Uterus (tissue), 4 donors: Measurements from ENCODE around the gene GALR1. TPM values are rescaled to one million over a fixed set of nuclear protein-coding genes. Genes with fewer than 3 reads are reported as not detected.
"Not testable (repeated sequence)": the region's sequence is repeated elsewhere in the genome, so short reads cannot be mapped to it uniquely, and the experiment has no call there.

Experiments used
- DNase-seq, 2 donors: peaks; one replicate each; pipeline ENCODE4 v3.0.0-alpha.2; 2019 to 2020
- H3K27ac ChIP-seq, 2 donors: fragments of 200-600 bp; sonication (generic); 1 replicate in 1 of 2; 2 replicates in 1 of 2; pipeline ENCODE4 v1.5.1; 2016 to 2018
- H3K27me3 ChIP-seq, 2 donors: fragments of 200-600 bp; sonication (generic); one replicate each; pipeline ENCODE4 v1.5.1; 2018 to 2019; ENCODE audit warnings: control low read depth in 1 of 2
- H3K36me3 ChIP-seq, 2 donors: fragments of 200-600 bp; sonication (generic); one replicate each; pipeline ENCODE4 v1.5.1; 2019; ENCODE audit warnings: control low read depth in 1 of 2
- H3K4me1 ChIP-seq, 2 donors: fragments of 200-600 bp; sonication (generic); one replicate each; pipeline ENCODE4 v1.5.1; 2018 to 2019; ENCODE audit warnings: control low read depth in 1 of 2
- H3K4me3 ChIP-seq, 2 donors: fragments of 200-600 bp; sonication (generic); 1 replicate in 1 of 2; 2 replicates in 1 of 2; pipeline ENCODE4 v1.5.1; 2018 to 2019; ENCODE audit warnings: mild to moderate bottlenecking in 1 of 2
- H3K9me3 ChIP-seq, 2 donors: fragments of 200-600 bp; sonication (generic); one replicate each; pipeline ENCODE4 v1.5.1; 2019; ENCODE audit warnings: control low read depth in 1 of 2
- POLR2A ChIP-seq, 2 donors: fragments of 450-650 bp; IDR thresholded peaks; one replicate each; pipeline ENCODE4 v1.6.1; 2016; ENCODE audit warnings: antibody characterized with exemption in 2 of 2, mild to moderate bottlenecking in 1 of 2, moderate library complexity in 1 of 2
- intact Hi-C: fragments of 100-400 bp; cut with DNase I; formaldehyde crosslinking; loops from one replicate; pipeline ENCODE4 v1.15.1; 2023; ENCODE audit warnings: low total_unique reads
- total RNA-seq, 4 donors: library from RNA; depleted of rRNA in 3 of 4; stranded (reverse); fragments of >200 nt in 3 of 4; gene quantifications; one replicate each; pipeline versions ENCODE4 v1.1.0 to v1.2.4, GENCODE V29; 2014 to 2023
- TF ChIP-seq, protein P1 (sequence below), 4 experiments: fragments of 200-600 bp in 2 of 4; fragments of 450-650 bp in 2 of 4; sonication (generic) in 2 of 4; IDR thresholded peaks; one replicate each; pipeline ENCODE4 v1.5.1; 2016 to 2019; ENCODE audit warnings: antibody characterized with exemption in 4 of 4, mild to moderate bottlenecking in 2 of 4, moderate library complexity in 1 of 4
- donor health status: DM: yes; HTN: yes; CAD: no.

GALR1 gene
- total RNA-seq, 4 donors from 2014 or later = 0.21 TPM; not detected in 3

DNA sequence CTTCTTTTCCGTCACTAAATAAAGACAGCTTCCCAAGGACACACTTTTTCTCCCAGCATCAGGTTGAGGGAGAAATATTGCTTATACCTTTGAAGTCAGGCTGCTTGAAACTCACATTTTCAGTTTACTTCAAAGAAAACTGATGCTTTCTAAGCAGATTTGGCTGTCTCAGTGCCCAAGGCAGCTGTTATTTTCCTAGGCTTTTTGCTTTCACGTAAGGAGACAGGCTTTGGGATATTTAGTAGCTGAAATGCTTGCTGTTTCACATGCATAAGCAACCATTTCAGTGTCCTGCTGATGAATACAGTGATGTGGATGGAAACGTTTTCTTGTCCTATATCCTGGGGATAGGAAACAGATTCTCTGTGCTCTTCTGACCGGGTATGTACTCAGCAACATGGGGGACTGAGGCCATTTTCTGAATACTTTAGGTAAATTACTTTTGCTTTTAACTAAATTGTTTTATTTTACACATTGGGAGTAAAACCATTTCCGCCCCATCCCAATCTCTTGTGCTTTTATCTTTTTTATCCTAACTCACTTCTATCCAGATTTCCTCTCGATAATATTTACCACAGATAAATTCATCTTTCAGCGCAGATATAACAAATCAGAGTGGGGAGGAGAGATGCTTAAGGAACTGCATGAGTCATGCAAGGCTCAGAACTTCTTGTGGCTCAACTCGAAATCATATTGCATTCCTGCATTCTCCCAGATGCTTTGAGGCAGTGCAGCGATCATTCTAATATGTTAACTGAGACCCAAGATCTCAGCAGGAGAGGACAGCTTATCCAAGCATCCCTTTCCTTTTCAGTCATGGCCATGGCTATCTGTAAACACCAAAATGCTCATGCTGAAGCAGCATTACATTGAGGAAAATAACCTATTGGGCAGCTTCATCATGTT is 22.2 kb downstream of the GALR1 start:
- no peak for TF ChIP-seq POLR2A (IDR thresholded peaks at IDR 0.05)
- TF ChIP-seq, protein P1, sequence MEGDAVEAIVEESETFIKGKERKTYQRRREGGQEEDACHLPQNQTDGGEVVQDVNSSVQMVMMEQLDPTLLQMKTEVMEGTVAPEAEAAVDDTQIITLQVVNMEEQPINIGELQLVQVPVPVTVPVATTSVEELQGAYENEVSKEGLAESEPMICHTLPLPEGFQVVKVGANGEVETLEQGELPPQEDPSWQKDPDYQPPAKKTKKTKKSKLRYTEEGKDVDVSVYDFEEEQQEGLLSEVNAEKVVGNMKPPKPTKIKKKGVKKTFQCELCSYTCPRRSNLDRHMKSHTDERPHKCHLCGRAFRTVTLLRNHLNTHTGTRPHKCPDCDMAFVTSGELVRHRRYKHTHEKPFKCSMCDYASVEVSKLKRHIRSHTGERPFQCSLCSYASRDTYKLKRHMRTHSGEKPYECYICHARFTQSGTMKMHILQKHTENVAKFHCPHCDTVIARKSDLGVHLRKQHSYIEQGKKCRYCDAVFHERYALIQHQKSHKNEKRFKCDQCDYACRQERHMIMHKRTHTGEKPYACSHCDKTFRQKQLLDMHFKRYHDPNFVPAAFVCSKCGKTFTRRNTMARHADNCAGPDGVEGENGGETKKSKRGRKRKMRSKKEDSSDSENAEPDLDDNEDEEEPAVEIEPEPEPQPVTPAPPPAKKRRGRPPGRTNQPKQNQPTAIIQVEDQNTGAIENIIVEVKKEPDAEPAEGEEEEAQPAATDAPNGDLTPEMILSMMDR (IDR thresholded peaks at IDR 0.05) = no peak
- DNase-seq = no peak
- intact Hi-C loops = no loop called here

DNA sequence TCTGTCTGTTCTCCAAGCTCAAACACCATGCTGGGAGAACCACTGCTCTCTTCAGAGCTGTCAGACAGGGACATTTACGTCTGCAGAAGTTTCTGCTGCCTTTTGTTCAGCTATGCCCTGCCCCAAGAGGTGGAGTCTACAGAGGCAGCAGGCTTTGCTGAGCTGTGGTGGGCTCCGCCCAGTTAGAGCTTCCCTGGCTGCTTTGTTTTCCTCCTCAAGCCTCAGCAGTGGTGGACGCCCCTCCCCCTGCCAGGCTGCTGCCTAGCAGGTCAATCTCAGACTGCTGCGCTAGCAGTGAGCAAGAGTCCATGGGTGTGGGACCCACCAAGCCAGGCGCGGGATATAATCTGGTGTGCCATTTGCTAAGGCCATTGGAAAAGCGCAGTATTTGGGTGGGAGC is 41.2 kb downstream of the GALR1 start:
- H3K27ac ChIP-seq, H3K27me3 ChIP-seq, DNase-seq, H3K4me1 ChIP-seq, H3K36me3 ChIP-seq, H3K4me3 ChIP-seq, H3K9me3 ChIP-seq, intact Hi-C loops: not testable (repeated sequence)

More for the DNA sequence above, 22.2 kb downstream of the GALR1 start:
- no peaks in the 10 kb centered on the region for H3K4me1 ChIP-seq
- no peak overlapping the region for H3K4me3 ChIP-seq
- no peaks in the 10 kb centered on the region for H3K27me3 ChIP-seq
- H3K27ac ChIP-seq = no peak overlapping the region
- H3K9me3 ChIP-seq = no peaks in the 10 kb centered on the region
- H3K36me3 ChIP-seq = no peaks in the 10 kb centered on the region

GRCh38 chr18:77298172-77298571 is 48.5 kb downstream of the GALR1 start:
- intact Hi-C loops = no loop called here
- H3K27me3 ChIP-seq = no peaks in the 10 kb centered on the region

GRCh38 chr18:77299706-77300105 is 50.1 kb downstream of the GALR1 start:
- Histone ChIP-seq H3K9me3 (no peaks in the 10 kb centered on the region), H3K27me3 (no peaks in the 10 kb centered on the region), H3K4me3 (no peak overlapping the region), H3K27ac (no peak overlapping the region), H3K4me1 (no peaks in the 10 kb centered on the region), H3K36me3 (no peaks in the 10 kb centered on the region)
- TF ChIP-seq, protein P1 (IDR thresholded peaks at IDR 0.05) = no peak
- TF ChIP-seq POLR2A (IDR thresholded peaks at IDR 0.05) = no peak
- intact Hi-C loops = no loop called here
- no peak for DNase-seq

More at GRCh38 chr18:77298172-77298571, 48.5 kb downstream of the GALR1 start:
- DNase-seq = no peak
- Histone ChIP-seq H3K4me1 (no peaks in the 10 kb centered on the region), H3K36me3 (no peaks in the 10 kb centered on the region), H3K27ac (no peak overlapping the region), H3K9me3 (no peaks in the 10 kb centered on the region), H3K4me3 (no peak overlapping the region)
- TF ChIP-seq, protein P1 (IDR thresholded peaks at IDR 0.05) = no peak
- TF ChIP-seq POLR2A (IDR thresholded peaks at IDR 0.05) = no peak

GRCh38 chr18:77300579-77300978 is 50.9 kb downstream of the GALR1 start:
- TF ChIP-seq POLR2A (IDR thresholded peaks at IDR 0.05) = no peak
- TF ChIP-seq, protein P1 (IDR thresholded peaks at IDR 0.05) = no peak
- H3K27ac ChIP-seq = no peak overlapping the region
- H3K9me3 ChIP-seq = no peaks in the 10 kb centered on the region
- H3K4me3 ChIP-seq = no peak overlapping the region
- H3K4me1 ChIP-seq = no peaks in the 10 kb centered on the region
- H3K36me3 ChIP-seq = no peaks in the 10 kb centered on the region
- H3K27me3 ChIP-seq = no peaks in the 10 kb centered on the region
- intact Hi-C loops = no loop called here
- no peak for DNase-seq
